Ascending aorta (tissue), 2 donors: ENCODE results near the gene CLEC4G. TPM values are rescaled to one million over a fixed set of nuclear protein-coding genes. Genes with fewer than 3 reads are reported as not detected.

Source experiments
- DNase-seq, 2 donors: peaks; one replicate each; pipeline ENCODE4 v3.0.0-alpha.2; 2019; ENCODE audit warnings: low spot score in 2 of 2
- H3K27ac ChIP-seq, 2 donors: fragments of 200-600 bp; sonication (generic); one replicate each; pipeline ENCODE4 v1.5.1; 2016 to 2017; ENCODE audit warnings: mild to moderate bottlenecking in 1 of 2
- H3K27me3 ChIP-seq: fragments of 200-600 bp; sonication (generic); one replicate; pipeline ENCODE4 v1.5.1; 2017
- H3K36me3 ChIP-seq, 2 donors: fragments of 200-600 bp; sonication (generic); one replicate each; pipeline ENCODE4 v1.5.1; 2016
- H3K4me1 ChIP-seq, 2 donors: fragments of 200-600 bp; sonication (generic); one replicate each; pipeline ENCODE4 v1.5.1; 2016 to 2017; ENCODE audit warnings: mild to moderate bottlenecking in 1 of 2
- H3K4me3 ChIP-seq, 2 donors: fragments of 200-600 bp; sonication (generic); one replicate each; pipeline ENCODE4 v1.5.1; 2016 to 2017; ENCODE audit warnings: mild to moderate bottlenecking in 1 of 2
- H3K9me3 ChIP-seq, 2 donors: fragments of 200-600 bp; sonication (generic); one replicate each; pipeline ENCODE4 v1.5.1; 2016
- CTCF ChIP-seq, 3 experiments: fragments of 200-600 bp in 2 of 3; fragments of 450-650 bp in 1 of 3; sonication (generic) in 2 of 3; IDR thresholded peaks; one replicate each; pipeline ENCODE4 v1.5.1; 2016 to 2019; ENCODE audit warnings: antibody characterized with exemption in 3 of 3, mild to moderate bottlenecking in 1 of 3, moderate library complexity in 1 of 3
- intact Hi-C: fragments of 100-400 bp; cut with DNase I; formaldehyde crosslinking; loops from one replicate; pipeline ENCODE4 v1.15.1; 2023
- total RNA-seq: library from RNA; depleted of rRNA; stranded (reverse); fragments of >200 nt; gene quantifications from one replicate; pipeline ENCODE4 v1.1.0, GENCODE V29; 2016

CLEC4G gene
- total RNA-seq, 1 donor from 2014 or later, result 1.7 TPM

- no peak for TF ChIP-seq CTCF (IDR thresholded peaks at IDR 0.05)
- H3K36me3 ChIP-seq, result no peaks in the 10 kb centered on the region
- DNase-seq, result no peak
- H3K9me3 ChIP-seq, result no peaks in the 10 kb centered on the region
- H3K4me1 ChIP-seq, result no peaks in the 10 kb centered on the region
- intact Hi-C loops, result no loop called here
- no peak overlapping the region for H3K4me3 ChIP-seq
- no peaks in the 10 kb centered on the region for H3K27me3 ChIP-seq
- no peak overlapping the region for H3K27ac ChIP-seq
Observed at GRCh38 chr19:7736148-7736547, 4.2 kb upstream of the CLEC4G start.

GRCh38 chr19:7734220-7735203 is 2.6 kb upstream of the CLEC4G start:
- Histone ChIP-seq H3K27me3 (no peaks in the 10 kb centered on the region), H3K4me3 (no peak overlapping the region), H3K36me3 (no peaks in the 10 kb centered on the region), H3K9me3 (no peaks in the 10 kb centered on the region), H3K4me1 (no peaks in the 10 kb centered on the region), H3K27ac (no peak overlapping the region)
- DNase-seq, result no peak
- no peak for TF ChIP-seq CTCF (IDR thresholded peaks at IDR 0.05)
- intact Hi-C loops, result no loop called here

- H3K36me3 ChIP-seq, result no peaks in the 10 kb centered on the region
- intact Hi-C loops, result no loop called here
- no peak overlapping the region for H3K27ac ChIP-seq
- no peak overlapping the region for H3K4me3 ChIP-seq
- no peak for DNase-seq
- H3K27me3 ChIP-seq, result no peaks in the 10 kb centered on the region
- H3K9me3 ChIP-seq, result no peaks in the 10 kb centered on the region
- H3K4me1 ChIP-seq, result no peaks in the 10 kb centered on the region
- TF ChIP-seq CTCF (IDR thresholded peaks at IDR 0.05), result no peak
Observed at GRCh38 chr19:7733376-7733775, 1.5 kb upstream of the CLEC4G start.

- intact Hi-C loops, result no loop called here
- no peak for TF ChIP-seq CTCF (IDR thresholded peaks at IDR 0.05)
- Histone ChIP-seq H3K4me3 (no peak overlapping the region), H3K4me1 (no peaks in the 10 kb centered on the region), H3K36me3 (no peaks in the 10 kb centered on the region), H3K27ac (no peak overlapping the region), H3K9me3 (no peaks in the 10 kb centered on the region), H3K27me3 (no peaks in the 10 kb centered on the region)
- DNase-seq, result no peak
Observed at GRCh38 chr19:7731615-7732014, 295 bp downstream of the CLEC4G start.

GRCh38 chr19:7731218-7731595 is 703 bp downstream of the CLEC4G start:
- Histone ChIP-seq H3K27me3 (no peaks in the 10 kb centered on the region), H3K9me3 (no peaks in the 10 kb centered on the region), H3K36me3 (no peaks in the 10 kb centered on the region), H3K4me1 (no peaks in the 10 kb centered on the region), H3K27ac (no peak overlapping the region), H3K4me3 (no peak overlapping the region)
- intact Hi-C loops, result no loop called here
- no peak for DNase-seq
- TF ChIP-seq CTCF (IDR thresholded peaks at IDR 0.05), result no peak
